ENCODE results near the gene CHD6. TPM values are rescaled to one million over a fixed set of nuclear protein-coding genes. Genes with fewer than 3 reads are reported as not detected.

Gene CHD6
- total RNA-seq, 1 experiment from 2014 or later: 18.5 TPM

DNA sequence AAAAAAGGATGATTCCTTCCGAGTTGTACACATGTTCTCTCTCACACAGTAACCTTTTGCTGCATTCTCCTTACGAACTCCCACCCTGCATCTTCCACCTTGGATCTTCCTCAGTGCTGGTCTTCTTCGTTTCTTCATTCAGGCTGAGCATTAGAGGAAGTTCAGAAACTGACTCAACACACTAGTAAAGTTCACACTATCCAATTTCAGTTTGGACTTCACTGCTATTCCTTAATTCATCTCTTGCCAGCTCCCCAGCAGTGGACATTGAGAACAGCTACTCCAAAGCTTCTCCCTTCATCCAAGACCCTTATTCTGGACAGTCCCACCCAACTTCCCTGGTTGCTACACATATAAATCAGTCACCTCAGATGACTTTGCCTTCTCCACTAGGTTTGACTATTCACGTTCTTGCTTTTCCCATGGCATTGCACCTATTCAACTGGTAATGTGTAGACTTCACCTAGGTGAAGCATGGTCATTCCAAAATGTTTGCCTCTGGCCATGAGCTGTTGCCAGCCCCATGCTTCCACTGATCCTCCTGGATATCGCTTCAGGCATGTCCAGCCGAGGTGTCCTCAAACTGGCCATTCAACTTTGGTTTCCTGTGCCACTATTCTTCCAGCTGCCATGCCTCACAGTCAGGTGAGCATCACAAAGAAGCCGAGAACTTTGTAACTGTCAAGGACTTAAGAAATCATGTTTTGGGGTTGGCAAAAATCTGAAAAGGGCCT is 147.6 kb downstream of the CHD6 start:
- no peak for DNase-seq (ENCODE audit: low spot score)

DNA sequence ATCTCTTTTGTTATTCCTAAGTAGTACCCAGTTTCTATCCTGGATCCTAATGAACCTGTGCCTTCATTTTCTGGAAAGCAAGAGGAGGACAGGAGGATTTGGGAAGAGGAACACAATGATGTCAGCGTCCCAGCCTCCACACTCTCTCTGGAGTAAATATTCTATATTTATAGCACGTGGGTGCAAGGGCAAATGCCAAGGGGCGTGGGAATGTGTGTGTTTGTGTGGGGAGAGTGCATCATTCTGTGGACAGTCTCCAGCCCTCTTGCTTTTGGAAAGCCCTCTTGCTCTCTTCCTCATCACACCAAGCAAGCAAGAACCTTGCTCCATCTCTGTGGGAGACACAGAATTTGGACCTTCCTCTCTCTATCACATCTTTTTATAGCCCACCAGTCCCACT is 148.3 kb downstream of the CHD6 start:
- DNase-seq (ENCODE audit: low spot score): no peak

DNA sequence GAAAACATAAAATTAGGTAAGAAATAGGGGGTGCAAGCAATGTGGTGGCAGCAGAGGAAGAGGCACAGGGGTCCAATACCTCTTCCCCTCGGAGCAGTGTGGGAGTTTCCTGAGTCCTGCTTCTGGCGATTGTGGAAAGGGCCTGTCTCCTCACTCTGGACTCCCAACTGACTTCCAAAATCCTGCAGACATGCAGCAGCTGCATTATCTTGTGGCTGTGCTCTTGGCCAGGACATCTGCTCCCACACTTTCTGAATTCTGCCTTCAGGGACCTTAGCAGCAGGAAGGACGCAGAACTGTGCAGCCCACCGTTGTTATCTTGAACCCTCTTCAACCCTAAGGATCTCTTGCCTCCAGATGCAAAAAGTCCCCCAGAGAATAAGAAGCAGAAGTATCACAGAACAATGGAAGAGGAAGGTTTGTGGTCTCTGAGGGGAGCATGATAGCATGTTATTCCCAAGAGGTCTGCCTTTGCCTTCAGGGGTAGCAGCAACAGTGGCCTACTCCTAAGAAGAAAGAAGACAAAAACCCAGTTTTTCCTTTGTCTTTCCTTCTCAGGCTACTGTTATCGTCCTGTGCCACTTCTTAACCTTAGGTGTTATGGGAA is 149.1 kb downstream of the CHD6 start:
- no peak for DNase-seq (ENCODE audit: low spot score)

DNA sequence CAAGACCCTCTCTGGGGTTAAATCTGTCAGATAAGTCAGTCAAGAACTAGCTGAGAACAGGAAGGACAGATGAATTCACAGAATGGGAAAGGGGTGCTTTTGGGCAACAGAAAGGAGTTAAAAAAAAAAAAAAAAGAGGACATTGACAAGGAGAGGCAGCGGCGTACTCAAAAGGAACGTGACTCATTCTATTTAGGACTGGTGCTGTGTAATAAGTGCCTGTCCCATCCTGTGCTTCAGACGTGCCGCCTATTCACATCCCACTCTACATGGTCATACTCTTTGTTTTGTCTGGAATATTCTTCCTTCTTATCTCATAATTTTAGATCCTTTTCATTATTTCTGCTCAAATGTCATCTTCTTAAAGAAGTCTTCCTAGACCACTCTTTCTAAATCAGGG is 150.5 kb downstream of the CHD6 start:
- DNase-seq (ENCODE audit: low spot score): no peak

DNA sequence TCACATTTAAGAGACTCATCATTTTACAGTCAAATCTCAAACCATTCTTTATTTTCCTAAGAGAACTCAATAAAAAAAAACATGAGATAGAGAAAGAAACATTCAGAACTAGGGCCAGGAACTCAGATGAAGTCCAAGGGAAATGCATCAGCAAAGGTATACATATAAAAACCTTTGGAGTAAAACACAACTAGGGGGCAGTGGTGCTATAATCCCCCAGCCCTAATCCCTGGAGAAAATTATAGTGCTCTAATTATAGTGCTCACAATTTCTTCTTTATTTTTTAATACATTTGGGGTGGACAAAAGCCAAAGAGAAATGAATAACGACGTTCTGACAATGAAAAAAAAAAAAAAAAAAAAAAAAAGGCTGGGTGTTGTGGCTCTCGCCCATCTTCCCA is 151.0 kb downstream of the CHD6 start:
- no peak for DNase-seq (ENCODE audit: low spot score)

DNA sequence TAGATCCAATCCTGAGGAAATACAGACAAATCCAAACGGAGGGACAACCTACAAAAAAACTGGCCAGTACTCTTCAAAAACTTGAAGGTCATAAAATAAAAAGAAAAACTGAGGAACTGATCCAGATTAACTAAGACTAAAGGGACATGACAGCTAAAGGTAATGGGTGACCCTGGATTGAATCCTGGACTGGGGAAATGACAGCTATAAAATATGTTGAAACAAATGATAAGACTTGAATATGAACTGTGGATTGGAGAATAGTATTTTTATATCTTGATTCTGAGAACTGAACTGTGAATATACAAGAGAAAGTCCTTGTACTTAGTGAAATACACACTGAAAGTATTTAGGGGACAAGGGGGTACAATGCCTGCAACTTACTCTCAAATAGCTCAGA is 154.6 kb downstream of the CHD6 start:
- no peak for DNase-seq (ENCODE audit: low spot score)

DNA sequence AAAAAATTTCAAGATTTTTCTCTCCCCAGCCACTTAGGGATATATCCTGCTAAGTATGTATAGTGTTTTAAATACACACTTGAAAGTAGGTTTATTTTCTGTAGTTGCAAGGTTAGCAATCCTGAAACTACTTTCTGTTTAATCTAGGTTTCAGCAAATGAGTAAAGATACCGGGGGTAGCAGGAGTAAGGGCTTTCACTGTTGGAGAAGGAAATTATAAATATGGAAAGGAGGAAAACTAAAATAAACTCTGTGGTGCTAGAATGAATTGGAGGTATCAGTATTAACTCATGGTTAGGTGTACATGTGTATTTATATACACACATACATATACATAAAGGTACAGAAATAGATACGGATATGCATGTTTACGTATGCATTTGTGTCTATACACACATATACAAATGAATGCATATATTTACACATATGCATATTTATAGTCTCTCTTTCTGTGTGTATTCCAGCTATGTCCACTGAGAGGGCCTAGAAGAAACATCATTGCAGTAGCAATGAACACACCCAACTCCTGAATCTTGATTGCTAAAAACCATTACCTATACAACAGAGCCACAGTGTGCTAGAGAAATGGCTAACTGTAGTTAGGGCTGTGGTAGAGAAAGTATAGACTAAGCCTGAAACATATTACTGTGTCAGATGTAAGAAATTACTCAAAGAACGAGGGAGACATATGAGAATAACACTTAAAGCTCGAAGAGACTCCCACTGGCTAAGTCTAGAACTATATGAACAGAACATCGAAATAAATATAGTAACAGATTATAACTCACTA is 155.6 kb downstream of the CHD6 start:
- DNase-seq (ENCODE audit: low spot score): no peak

DNA sequence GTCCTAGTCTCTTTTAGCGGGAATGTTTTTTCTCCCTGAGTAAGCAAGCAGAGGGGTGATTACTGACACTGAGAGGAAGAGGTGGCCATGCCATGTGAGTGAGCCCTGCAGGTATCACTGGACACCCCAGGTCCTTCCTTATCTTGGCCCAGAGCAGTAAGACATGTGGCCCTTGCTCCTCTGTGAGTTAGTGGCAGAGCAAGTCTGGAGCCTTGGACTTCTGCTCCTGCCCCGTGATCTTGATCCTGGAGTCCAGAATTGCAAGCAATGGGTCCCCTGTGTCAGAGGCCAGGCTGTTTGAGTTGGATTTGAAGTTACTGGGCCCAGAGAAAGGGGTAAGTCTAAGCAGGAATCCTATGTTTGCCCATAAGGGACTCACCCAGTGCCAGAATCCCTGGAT is 159.4 kb downstream of the CHD6 start:
- no peak for DNase-seq (ENCODE audit: low spot score)

DNA sequence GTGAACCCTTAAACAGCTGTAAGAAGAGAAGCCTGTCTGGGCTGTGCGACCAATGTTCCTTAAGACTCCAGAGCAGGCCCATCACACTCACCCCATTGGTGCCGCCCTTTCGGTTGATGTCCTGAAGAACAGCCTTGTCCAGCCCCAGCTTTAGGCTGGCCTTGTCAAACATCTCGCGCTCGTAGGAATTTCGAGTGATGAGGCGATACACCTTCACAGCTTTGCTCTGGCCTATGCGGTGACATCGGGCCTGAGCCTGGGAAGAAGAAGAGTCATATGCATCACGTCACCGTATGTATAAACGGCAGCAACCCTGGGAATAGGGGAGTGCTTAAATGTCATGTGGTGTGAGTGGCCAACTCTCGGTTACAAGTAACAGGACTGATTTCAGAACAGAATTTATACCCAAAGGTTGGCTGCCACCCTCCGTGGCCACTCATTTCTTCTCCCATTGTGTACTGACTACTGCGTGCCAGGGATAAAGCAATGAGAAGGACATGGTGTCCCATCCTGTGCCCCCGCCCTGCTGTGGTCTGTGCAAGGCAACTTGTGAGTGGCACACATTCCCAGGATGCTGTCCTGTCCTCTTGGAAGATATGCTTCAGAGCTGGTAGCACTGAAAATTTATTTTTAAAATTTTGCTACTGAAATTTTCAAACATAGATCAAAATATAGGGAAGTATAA is 160.9 kb downstream of the CHD6 start:
- no peak for DNase-seq (ENCODE audit: low spot score)

DNA sequence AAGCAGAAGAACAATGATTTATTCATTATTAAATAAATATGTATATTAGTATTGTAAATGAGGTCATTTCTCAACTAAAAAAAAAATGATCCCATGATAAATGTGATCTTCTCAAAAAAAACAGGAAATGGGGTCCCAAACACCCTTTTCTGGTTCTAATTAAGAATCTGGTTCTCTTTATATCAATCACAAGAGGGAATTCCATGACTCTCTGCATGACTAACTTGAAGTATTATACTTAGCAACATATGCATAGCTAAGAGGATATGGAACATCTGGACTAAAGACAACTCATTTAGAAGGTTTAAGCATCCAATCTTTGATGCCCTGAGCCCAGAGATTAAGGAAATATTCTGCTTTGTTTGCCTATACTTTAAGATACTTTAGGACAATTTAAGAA is 161.8 kb downstream of the CHD6 start:
- DNase-seq (ENCODE audit: low spot score): no peak

DNA sequence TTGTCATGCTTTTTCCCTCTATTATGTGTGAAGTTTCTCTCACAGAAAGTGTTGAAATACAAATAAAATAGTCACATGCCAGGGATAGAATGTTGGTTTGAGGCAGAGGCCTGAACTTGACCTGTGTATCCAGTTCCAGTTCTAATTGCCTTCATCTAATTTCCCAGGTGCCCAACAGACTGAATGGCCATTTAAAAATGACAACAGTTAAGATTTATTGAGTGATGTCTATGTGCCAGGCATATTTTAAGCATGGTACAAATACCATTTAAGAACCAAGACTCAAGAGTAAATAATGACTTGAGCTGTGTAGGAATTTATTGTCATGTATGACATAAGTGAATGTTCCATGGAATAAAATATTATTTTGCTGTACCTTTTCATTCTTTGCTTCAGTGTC is 163.9 kb downstream of the CHD6 start:
- DNase-seq (ENCODE audit: low spot score): no peak

DNA sequence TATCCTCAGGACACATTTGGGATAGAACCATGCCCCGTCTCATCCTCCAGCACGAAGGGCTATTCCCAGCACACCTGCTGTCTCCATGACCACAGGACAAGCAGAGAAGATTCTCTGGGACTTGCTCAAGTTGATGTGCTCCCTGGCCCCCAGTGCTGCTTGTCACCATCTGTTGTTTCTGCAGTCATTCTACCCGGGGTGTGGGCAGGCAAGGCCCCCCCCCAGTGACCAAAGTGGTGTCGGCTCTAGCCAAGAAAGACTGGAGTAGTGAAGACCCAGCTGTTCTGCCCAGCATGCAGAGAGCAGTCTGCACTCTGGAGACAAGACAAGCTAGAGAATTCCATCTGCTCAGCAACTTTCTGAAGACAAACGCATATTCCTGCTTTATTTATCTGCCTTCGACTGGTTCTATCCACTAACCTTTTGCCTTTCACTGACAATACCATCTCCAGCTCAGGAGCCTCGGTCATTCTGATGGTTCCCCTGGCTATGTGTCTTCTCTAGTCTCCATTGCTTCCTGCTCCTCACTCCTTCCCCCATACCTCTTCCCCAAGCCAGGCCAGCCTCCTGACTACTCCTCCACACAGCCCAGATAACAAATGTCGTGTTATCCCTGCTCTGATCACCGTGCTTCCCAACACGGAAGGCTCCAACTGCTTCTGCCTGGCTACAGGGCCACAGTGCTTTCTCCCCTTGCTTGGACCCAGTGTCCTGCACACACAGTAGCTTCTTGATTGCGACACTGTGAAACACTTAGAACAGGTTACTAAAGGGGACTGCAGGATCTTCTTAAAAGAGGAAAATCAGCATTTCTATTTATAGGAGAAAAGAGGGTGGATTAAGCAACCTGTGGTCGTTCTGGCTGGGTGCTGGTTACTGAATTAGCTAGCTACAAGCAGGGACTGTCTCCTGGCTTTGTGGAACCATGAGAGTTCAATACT is 164.9 kb downstream of the CHD6 start:
- no peak for DNase-seq (ENCODE audit: low spot score)

DNA sequence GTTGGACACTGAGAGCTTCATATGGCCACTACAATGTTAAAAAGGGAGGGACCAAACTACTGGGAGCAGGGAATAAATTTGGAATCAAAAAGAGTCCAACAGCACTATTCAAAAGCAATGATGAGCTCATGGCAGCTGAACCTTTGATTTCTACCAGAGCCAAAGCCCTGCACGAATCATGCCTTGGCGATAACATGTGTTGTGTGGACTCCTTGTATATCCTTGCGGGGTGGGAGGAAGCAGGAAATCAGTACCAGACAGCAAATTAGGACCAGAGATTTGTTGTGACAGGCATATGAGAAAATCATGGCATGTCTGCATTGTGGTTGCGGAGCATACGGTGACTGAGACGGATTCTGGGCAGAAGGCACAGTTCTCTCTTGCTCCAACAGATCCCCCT is 166.0 kb downstream of the CHD6 start:
- no peak for DNase-seq (ENCODE audit: low spot score)

DNA sequence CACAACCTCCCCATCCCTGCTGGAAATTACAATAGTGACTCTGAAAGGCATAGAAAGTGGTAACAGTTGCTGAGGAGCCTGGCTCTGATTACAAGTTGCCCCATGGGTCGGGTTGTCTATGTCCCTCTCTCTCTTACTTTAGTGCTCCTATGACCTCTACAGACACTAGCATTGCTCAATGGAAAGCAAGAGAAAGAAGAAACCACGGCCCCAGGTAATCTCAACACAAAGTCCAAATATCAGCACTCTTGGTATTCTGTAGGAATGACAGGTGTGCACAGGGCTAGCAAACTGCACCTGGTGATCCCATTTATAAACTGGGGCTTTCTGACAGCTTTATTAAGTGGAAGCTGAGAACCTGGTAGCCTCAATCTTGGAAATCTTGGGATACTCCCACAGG is 171.2 kb downstream of the CHD6 start:
- no peak for DNase-seq (ENCODE audit: low spot score)

DNA sequence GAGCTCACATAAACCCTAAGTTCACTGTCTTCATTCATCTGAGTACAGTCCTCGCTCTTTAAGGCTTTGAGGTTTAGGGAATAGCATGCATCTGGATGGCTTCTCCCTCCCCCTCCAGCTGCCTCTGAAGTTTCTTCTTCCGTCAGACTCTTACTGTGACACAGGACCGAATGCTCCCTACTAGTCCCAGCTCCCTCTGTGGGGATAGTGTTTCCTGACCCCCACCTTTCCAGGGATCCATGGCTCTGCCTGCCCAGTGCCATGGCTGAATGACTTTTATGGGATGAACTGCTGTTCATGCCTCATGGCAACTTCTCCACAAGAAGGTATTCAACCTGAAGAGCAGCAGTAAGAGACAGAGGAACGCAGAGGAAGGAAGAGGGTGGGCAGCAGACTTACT is 171.7 kb downstream of the CHD6 start:
- DNase-seq (ENCODE audit: low spot score): no peak

DNA sequence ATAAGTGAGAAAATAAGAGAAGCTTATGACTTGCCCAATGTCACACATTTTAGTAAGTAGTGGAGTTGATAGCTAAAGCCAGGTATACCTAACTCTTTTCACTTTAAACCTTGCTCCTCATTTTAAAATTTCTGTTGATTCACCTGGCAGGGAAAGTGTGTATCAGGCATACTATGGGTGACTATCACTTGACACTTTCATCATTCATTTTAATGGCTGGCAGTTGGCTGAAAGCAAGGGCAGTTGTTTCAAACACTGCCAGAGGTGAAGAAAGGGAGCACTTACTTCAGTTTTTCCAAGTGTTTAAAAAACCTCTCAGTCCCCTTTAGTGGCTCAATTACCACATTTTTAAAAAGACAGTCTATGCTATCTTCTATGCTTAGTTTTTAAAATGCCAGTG is 173.4 kb downstream of the CHD6 start:
- DNase-seq (ENCODE audit: low spot score): no peak

DNA sequence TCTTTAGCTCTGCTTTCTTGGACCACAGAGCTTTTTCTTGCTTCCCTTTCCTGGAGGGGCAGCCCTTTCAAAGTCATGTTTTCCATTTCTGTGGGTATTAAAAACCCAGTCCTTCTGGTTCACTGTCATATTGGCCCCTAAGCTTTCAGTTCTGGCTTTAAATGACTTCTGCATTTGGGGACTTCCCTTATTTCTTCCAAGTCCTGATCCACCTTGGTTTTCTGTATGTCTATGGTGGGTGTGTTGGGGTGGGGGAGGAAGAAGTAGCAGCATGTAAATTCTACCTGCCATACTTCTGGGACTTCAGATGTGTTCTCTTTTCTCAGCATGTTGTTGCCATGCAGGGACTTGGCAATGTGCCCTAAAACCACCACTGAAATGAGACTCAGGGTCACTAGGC is 174.5 kb downstream of the CHD6 start:
- DNase-seq (ENCODE audit: low spot score): no peak

DNA sequence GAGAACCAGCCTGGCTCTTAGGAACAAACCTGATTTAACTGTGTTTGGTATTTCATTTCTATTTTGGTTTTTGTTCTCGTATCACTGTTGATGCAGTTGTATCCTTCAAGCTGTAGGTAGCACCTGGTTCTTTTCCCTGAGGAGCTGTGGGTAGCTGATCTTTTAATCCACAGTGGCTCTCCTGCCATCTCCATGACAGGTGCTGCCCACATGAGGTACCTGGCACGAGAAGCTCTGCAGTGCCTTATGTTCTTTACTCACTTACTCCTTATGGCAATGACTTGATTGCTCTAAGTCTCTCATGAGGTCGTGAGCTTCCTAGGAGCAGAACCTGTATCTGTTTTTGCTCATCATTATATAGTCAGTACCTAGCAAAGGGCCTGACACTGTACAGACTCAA is 177.3 kb downstream of the CHD6 start:
- no peak for DNase-seq (ENCODE audit: low spot score)

DNA sequence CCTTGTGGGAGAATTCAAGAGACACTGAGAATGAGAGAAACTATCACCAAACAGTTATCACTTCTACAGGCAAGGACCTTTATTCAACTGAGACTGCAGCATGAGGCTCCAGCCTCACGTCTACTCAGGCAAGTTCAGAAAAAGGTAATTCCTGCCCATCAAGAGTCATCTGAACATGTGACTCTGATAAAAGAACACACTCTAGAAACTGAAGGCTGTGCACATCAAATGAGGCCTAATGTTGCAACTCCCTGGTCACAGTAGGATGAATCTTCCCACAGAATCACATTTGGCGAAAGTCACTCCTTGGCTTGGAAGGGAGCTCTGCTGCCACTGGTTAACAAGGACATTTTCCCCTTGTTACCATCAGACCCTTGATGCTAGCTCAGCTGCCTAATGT is 180.3 kb downstream of the CHD6 start:
- DNase-seq (ENCODE audit: low spot score): no peak

DNA sequence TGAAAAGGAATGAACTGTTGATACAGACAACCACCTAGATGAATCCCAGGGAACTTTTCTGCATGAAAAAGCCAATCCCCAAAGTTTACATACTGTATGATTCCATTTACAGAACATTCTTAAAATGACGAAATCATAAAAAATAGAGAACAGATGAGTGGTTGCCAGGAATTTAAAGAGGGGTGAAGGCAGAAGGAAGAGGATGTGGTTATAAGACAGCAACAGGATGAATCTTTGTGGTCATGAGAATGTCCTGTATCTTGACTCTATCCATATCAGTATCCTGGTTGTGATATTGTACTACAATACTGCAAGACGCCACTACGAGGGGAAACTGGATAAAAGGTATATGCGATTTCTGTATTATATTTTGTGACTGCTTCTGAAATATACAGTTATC is 181.5 kb downstream of the CHD6 start:
- no peak for DNase-seq (ENCODE audit: low spot score)

DNA sequence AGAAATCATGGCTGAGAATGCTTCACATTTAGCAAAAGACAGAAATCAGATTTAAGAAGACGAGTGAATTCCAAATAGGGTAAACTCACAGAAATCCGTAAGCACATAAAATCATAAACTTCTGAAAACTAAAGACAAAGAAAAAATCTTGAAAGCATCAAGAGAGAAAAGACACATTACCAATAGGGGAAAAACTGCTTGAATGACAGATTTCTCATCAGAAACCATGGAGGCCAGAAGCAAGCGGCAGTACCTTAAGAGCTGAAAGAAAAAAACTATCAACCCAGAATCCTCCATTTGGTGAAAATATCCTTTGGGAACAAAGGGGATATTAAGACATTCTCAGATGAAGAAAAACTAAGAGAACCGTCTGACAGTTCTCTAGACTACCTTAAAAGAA is 185.0 kb downstream of the CHD6 start:
- no peak for DNase-seq (ENCODE audit: low spot score)
